Activated naive CD4-positive, alpha-beta T cell treated with anti-CD3 and anti-CD28 coated beads, Interleukin-2, amount 10 ng/mL, durations not matched to agents 7 days and 5 days (primary cell): Measurements from ENCODE around the gene PDYN.

Experiments used
- CTCF ChIA-PET: fragments of 350-600 bp; sonication (Branson Sonifier 250); formaldehyde crosslinking; loops from one replicate; lab custom pipeline; 2021; ENCODE audit warnings: antibody characterized with exemption; lab: Charles Lee
- DNase-seq: peaks from one replicate; pipeline ENCODE4 v3.0.0-alpha.2; 2020
- H3K27ac Mint-ChIP-seq: one replicate; pipeline ENCODE4 v1.8.0; 2021; ENCODE audit warnings: mild to moderate bottlenecking, moderate library complexity, mixed read lengths
- H3K27me3 Mint-ChIP-seq: one replicate; pipeline ENCODE4 v1.8.0; 2021; ENCODE audit warnings: mild to moderate bottlenecking, mixed read lengths
- H3K36me3 Mint-ChIP-seq: one replicate; pipeline ENCODE4 v1.8.0; 2021; ENCODE audit warnings: mixed read lengths
- H3K4me1 Mint-ChIP-seq: one replicate; pipeline ENCODE4 v1.8.0; 2021; ENCODE audit warnings: mixed read lengths
- H3K4me3 Mint-ChIP-seq: one replicate; pipeline ENCODE4 v1.8.0; 2021; ENCODE audit warnings: mild to moderate bottlenecking, moderate library complexity, mixed read lengths
- H3K9me3 Mint-ChIP-seq: one replicate; pipeline ENCODE4 v1.8.0; 2021; ENCODE audit warnings: mixed read lengths

The PDYN gene

DNA sequence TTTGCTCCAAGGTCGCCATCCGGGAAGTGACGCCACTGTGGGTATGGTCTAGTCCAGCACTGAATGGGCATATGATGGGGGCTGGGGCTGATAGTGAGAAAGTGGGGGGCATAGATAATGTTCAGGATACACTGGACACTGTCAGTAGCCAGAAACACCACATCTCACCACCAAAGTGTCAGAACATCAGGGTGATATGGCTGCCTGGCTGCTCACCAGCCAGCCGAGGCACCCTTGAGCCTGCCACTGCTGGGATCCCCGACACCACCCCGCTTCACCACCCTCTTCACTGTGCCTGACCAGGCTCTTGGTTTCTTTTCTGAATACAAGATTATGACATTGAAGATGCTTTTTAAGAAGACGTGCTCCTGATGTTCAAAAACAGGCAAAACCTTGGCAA, 51.8 kb downstream of the PDYN start:
- Mint-ChIP-seq H3K27me3 (peaks cover 45% of the 10 kb centered on the region), H3K27ac (no peak overlapping the region), H3K4me3 (no peak overlapping the region), H3K9me3 (no peaks in the 10 kb centered on the region), H3K36me3 (no peaks in the 10 kb centered on the region), H3K4me1 (peaks cover 3% of the 10 kb centered on the region)
- DNase-seq, result no peak
- CTCF ChIA-PET, result no interaction called here

DNA sequence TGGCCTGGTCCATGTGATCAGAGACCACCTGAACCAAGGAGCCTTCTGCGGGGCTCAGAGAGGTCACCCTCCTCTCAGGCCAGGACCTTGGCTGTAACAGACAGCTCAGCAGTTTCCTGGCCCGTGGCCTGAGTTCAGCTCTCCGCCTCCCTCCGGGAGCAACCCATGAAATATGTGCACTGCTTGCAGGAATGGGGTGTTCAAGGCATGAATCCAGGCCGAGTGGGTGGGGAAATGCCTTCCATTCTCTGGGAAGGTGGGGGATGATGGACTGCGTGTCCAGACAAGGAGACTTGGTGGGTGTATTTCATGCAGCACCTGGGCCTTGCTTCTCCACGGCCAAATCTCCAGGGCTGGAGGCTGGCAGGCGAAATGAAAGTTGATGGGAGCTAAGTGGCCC, 52.6 kb downstream of the PDYN start:
- CTCF ChIA-PET, result interaction anchor here (0.6 kb wide), 1 partner anchor 410 kb away, joined by 3 read pairs; no protein-coding TSS in a partner anchor
- H3K9me3 Mint-ChIP-seq, result no peaks in the 10 kb centered on the region
- no peak overlapping the region for H3K27ac Mint-ChIP-seq
- H3K27me3 Mint-ChIP-seq, result peaks cover 37% of the 10 kb centered on the region
- no peaks in the 10 kb centered on the region for H3K4me1 Mint-ChIP-seq
- H3K4me3 Mint-ChIP-seq, result no peak overlapping the region
- no peaks in the 10 kb centered on the region for H3K36me3 Mint-ChIP-seq
- no peak for DNase-seq

DNA sequence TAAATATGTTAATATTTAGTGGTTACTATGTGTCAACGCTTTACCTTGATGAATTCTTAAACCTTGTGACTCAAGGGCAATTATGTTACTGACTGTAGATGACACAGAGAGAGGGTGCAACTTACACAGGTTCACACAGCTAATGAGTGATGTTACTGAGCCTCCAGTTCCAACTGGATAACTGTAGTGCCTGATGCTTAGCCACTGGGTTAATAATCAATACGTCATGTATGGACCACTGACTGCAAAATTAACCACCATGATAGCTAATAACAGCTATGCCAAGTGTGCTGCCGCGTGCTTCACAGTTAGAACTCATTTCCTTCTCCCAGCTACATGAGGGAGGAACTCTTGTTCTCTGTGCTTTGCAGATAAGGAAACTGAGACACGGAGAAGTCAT, 53.3 kb downstream of the PDYN start:
- Mint-ChIP-seq H3K27me3 (peaks cover 31% of the 10 kb centered on the region), H3K9me3 (no peaks in the 10 kb centered on the region), H3K27ac (no peak overlapping the region), H3K4me1 (no peaks in the 10 kb centered on the region), H3K36me3 (no peaks in the 10 kb centered on the region), H3K4me3 (no peak overlapping the region)
- CTCF ChIA-PET, result no interaction called here
- DNase-seq, result no peak

DNA sequence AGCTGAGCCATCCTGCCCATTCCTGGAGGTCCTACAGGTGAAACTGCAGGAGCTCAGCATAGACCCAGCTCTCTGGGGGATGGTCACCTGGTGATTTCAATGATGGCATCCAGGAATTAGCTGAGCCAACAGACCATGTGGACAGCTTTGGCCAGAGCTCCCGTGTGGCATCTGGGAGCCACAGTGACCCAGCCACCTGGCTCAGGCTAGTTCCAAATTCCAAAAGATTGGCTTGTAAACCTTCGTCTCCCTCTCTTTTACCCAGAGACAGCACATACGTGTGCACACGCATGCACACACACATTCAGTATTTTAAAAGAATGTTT, 54.6 kb downstream of the PDYN start:
- H3K27me3 Mint-ChIP-seq, result peaks cover 18% of the 10 kb centered on the region
- no peaks in the 10 kb centered on the region for H3K9me3 Mint-ChIP-seq
- CTCF ChIA-PET, result no interaction called here
- no peak overlapping the region for H3K27ac Mint-ChIP-seq
- DNase-seq, result no peak
- no peak overlapping the region for H3K4me3 Mint-ChIP-seq
- H3K36me3 Mint-ChIP-seq, result no peaks in the 10 kb centered on the region
- no peaks in the 10 kb centered on the region for H3K4me1 Mint-ChIP-seq

DNA sequence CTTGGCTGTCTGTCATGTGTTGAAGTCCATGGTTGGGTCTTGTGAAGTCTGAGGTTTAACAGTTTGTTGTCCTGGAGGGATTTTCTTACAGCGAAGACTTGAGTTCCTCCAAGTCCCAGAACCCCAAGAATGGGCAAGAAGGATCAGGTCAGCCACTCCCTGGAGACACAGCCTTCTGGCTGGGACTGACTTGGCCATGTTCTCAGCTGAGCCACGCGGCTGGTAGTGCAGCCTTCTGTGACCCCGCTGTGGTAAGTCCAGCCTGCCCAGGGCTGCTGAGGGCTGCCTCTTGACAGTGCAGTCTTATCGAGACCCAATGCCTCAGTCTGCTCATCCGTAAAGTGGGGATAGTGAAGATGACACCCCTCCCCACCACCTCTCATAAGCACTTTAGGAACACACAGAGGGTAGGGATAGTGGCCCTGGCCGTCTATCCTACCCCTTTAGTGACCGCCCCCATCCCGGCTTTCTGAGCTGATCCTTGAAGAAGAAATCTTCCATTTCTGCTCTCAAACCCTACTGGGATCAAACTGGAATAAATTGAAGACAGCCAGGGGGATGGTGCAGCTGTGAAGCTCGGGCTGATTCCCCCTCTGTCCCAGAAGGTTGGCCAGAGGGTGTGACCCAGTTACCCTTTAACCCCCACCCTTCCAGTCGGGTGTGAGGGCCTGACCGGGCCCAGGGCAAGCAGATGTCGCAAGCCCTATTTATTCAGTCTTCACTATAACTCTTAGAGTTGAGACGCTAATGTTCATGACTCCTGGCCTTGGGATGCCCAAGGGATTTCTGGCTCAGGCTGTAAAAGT, 55.2 kb downstream of the PDYN start:
- CTCF ChIA-PET, result no interaction called here
- H3K4me3 Mint-ChIP-seq, result no peak overlapping the region
- no peaks in the 10 kb centered on the region for H3K4me1 Mint-ChIP-seq
- no peaks in the 10 kb centered on the region for H3K36me3 Mint-ChIP-seq
- no peaks in the 10 kb centered on the region for H3K9me3 Mint-ChIP-seq
- H3K27ac Mint-ChIP-seq, result no peak overlapping the region
- no peak for DNase-seq
- H3K27me3 Mint-ChIP-seq, result peaks cover 18% of the 10 kb centered on the region

DNA sequence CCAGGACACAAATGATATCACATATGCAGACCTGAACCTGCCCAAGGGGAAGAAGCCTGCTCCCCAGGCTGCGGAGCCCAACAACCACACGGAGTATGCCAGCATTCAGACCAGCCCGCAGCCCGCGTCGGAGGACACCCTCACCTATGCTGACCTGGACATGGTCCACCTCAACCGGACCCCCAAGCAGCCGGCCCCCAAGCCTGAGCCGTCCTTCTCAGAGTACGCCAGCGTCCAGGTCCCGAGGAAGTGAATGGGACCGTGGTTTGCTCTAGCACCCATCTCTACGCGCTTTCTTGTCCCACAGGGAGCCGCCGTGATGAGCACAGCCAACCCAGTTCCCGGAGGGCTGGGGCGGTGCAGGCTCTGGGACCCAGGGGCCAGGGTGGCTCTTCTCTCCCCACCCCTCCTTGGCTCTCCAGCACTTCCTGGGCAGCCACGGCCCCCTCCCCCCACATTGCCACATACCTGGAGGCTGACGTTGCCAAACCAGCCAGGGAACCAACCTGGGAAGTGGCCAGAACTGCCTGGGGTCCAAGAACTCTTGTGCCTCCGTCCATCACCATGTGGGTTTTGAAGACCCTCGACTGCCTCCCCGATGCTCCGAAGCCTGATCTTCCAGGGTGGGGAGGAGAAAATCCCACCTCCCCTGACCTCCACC, 56.4 kb downstream of the PDYN start:
- no peak overlapping the region for H3K4me3 Mint-ChIP-seq
- no peak for DNase-seq
- H3K27me3 Mint-ChIP-seq, result peaks cover 18% of the 10 kb centered on the region
- no peaks in the 10 kb centered on the region for H3K4me1 Mint-ChIP-seq
- CTCF ChIA-PET, result no interaction called here
- H3K9me3 Mint-ChIP-seq, result no peaks in the 10 kb centered on the region
- no peak overlapping the region for H3K27ac Mint-ChIP-seq
- H3K36me3 Mint-ChIP-seq, result no peaks in the 10 kb centered on the region

DNA sequence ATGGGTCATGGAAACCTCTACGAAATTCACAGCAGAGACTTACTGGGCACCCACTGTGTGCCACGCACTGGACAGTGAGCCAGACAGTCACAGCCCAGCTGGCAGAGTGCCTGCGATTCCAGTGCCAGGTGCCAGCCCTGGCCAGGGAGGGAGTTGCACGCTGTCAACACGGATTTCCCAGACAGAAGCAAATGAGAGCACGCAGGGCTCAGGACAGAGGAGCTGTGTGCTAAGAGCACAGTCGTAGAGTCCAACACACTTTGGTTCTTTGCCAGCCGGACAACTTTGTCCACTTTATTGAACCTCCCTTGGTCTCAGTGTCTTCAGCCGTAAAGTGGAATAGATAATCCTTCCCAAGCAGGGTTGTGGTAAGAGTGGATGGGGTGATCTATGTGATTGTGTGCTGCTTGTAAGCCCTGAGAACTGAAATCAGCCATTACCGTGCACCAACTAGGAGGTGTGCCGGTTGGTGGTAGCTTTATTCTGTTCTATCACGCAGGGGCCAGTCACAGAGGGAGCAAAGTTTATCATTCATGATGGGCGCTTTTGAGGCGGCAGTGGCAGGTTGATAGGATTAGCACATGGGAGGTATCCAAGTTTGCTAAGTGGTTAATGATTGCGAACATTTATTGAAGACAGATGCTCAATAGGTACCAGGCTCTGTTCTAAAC, 58.0 kb downstream of the PDYN start:
- Mint-ChIP-seq H3K4me3 (no peak overlapping the region), H3K27ac (no peak overlapping the region), H3K4me1 (no peaks in the 10 kb centered on the region), H3K9me3 (no peaks in the 10 kb centered on the region), H3K36me3 (no peaks in the 10 kb centered on the region), H3K27me3 (peaks cover 14% of the 10 kb centered on the region)
- CTCF ChIA-PET, result no interaction called here
- no peak for DNase-seq

DNA sequence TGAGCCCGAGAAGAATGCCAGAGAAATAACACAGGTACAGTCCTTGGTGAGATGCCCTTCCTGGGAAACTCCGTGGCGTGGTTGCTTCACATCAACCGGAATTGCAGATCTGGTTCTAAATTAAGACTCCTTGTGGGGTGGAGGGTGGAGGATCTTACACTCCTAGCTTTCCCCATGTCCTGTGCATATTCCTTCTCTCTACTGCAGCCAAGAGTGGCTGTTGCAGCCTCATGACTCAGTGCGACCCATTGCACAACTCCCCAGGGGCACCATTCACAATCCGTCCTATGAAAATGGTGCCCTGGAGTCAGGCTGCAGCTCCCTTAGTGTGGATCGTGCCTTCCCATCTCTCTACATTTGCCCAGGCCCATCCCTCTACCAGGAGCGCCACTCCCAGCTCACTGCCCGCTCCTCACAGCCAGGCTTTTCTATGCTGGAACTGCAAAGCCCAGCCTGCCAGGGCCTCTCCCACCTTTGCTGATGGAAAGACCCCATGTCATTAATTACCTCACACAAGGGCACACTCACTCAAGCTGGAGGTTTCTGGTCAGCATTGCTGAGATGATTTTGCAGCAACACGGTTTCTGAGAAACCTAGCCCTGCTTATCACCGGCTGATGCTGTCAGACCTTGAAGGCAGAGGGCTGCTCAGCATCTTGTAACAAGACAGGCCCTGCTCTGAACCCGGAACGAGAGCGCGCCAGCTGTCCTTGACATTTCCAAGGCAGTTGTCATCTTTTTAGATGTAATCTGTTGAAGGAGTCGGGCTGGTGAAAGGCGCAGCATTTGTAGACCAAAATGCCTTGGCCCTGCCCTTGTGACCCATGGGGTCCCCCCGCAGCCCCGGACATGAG, 58.9 kb downstream of the PDYN start:
- H3K4me3 Mint-ChIP-seq, result no peak overlapping the region
- CTCF ChIA-PET, result no interaction called here
- H3K36me3 Mint-ChIP-seq, result no peaks in the 10 kb centered on the region
- no peaks in the 10 kb centered on the region for H3K9me3 Mint-ChIP-seq
- H3K4me1 Mint-ChIP-seq, result no peaks in the 10 kb centered on the region
- H3K27me3 Mint-ChIP-seq, result peaks cover 14% of the 10 kb centered on the region
- H3K27ac Mint-ChIP-seq, result no peak overlapping the region
- no peak for DNase-seq

DNA sequence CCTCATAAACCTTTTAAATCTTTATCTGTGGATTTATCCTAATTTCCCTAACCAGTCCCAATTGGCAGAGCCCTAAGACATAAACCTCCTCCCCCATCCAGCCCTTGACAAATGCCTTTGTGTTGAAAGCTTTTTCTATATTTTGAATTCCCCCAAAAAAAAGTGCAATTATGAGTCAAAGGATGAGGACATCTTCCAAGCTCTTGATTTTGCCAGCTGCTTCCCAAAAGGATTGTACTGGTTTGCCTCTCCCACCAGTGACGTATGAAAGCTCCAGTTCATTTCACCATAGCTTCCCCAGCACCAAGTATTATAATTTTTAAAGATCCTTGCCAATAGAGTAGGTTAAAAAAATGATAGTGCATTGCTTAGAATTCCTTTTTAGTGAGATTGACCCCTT, 59.7 kb downstream of the PDYN start:
- H3K27me3 Mint-ChIP-seq, result peaks cover 18% of the 10 kb centered on the region
- no peak overlapping the region for H3K4me3 Mint-ChIP-seq
- no peaks in the 10 kb centered on the region for H3K4me1 Mint-ChIP-seq
- no peak for DNase-seq
- no peaks in the 10 kb centered on the region for H3K9me3 Mint-ChIP-seq
- H3K27ac Mint-ChIP-seq, result no peak overlapping the region
- no peaks in the 10 kb centered on the region for H3K36me3 Mint-ChIP-seq
- CTCF ChIA-PET, result no interaction called here

DNA sequence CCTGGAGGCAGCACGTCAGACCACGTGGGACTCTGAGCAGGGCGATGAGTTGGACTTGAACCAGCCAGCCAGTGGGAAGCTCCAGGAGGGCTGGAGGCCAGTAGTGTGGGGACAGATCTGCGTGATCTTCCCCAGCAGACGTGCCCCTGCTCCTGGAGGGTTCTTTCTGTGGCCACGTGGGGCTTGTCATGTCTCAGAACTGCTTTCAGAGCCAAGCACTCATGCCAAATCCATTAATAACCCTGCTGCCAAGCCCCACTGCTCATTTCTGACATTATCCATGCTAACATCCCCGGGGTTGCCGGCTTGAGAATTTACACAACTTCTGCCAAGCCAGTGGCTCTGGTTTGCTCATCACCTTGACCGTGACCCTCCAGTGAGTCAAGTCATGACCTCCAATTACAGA, 60.4 kb downstream of the PDYN start:
- Mint-ChIP-seq H3K9me3 (no peaks in the 10 kb centered on the region), H3K4me3 (no peak overlapping the region), H3K36me3 (no peaks in the 10 kb centered on the region), H3K27me3 (peaks cover 18% of the 10 kb centered on the region), H3K27ac (no peak overlapping the region), H3K4me1 (no peaks in the 10 kb centered on the region)
- CTCF ChIA-PET, result no interaction called here
- DNase-seq, result no peak

DNA sequence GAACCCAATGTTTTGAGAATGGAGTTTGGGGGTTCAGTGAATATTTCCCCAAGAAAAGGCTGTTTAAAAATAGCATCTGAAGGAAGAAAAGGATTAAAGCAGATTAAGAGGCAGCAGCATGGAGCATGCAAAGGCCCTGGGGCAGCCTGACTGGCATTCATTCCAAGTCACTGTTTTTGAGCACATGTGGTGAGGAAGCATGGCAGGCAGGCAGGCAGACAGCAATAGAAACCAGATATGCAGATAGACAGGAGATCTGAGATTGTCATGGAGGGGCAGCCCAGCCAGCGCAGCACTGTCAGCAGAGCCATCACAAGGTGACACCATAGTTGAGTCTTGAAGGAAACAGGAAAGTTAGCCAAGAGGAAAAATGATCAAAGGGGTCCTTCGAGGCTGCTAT, 60.9 kb downstream of the PDYN start:
- no peak for DNase-seq
- CTCF ChIA-PET, result no interaction called here
- no peak overlapping the region for H3K27ac Mint-ChIP-seq
- no peaks in the 10 kb centered on the region for H3K36me3 Mint-ChIP-seq
- no peaks in the 10 kb centered on the region for H3K9me3 Mint-ChIP-seq
- H3K4me3 Mint-ChIP-seq, result no peak overlapping the region
- H3K27me3 Mint-ChIP-seq, result peaks cover 18% of the 10 kb centered on the region
- no peaks in the 10 kb centered on the region for H3K4me1 Mint-ChIP-seq

DNA sequence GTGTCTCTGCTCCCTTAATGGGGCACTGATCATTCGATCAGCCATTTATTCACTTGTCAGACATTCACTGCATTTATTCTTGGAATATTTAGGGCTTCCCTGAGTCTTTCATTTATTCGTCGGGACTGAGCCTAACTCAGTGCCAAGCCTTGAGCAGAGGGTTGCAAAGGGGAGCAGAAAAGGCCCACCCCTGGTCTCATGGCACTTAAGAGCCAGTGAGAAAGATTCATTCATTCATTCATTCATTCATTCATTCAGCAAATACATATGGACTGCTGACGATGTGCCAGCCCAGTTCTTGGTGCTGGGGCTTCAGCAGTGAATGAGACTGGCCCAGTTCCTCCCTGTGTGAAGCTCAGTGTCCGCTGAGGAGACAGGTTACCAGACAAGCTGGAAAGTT, 62.0 kb downstream of the PDYN start:
- Mint-ChIP-seq H3K9me3 (no peaks in the 10 kb centered on the region), H3K4me1 (no peaks in the 10 kb centered on the region), H3K36me3 (no peaks in the 10 kb centered on the region), H3K27ac (no peak overlapping the region), H3K4me3 (no peak overlapping the region), H3K27me3 (peaks cover 18% of the 10 kb centered on the region)
- CTCF ChIA-PET, result no interaction called here
- DNase-seq, result no peak

DNA sequence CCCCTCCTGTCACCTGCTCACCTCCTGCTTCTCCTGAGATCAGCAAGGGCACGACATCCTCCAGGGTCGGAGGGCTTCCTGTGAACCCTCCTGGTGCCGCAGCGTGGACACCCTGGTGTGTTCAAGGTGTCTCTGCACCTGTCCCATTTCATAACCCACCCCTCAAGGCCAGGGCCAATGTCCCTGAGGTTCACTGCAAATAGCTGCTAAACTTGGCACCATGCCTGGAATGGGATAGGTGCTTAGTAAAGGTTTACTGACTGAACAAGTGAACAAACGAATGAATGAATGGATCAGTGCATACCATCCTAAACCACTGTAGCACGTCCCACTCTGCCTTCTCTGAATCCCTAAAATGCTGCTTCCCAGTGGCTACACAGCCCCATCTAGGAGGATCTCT, 63.7 kb downstream of the PDYN start:
- no peaks in the 10 kb centered on the region for H3K36me3 Mint-ChIP-seq
- DNase-seq, result no peak
- no peak overlapping the region for H3K4me3 Mint-ChIP-seq
- no peak overlapping the region for H3K27ac Mint-ChIP-seq
- H3K9me3 Mint-ChIP-seq, result no peaks in the 10 kb centered on the region
- no peaks in the 10 kb centered on the region for H3K4me1 Mint-ChIP-seq
- CTCF ChIA-PET, result no interaction called here
- peaks cover 18% of the 10 kb centered on the region for H3K27me3 Mint-ChIP-seq

DNA sequence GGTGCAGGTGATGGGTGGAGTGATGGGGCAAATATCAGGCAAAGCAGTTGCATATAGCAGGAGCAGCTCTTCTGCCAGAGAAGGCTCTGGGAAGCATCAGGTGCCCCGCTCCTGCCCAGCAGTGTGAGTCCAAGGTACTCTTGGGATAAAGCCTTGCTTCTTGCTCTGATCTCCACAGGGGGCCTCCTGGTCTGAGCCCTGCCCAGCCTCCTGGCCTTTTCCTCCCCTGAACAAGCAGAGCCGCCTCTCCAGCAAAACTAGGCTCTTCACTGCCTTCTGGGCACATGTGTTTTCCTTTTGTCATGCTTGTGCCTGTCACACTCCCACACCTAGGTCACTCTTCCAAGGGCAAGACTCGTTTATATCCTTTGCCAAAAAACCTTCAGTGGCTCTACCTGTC, 64.4 kb downstream of the PDYN start:
- Mint-ChIP-seq H3K27me3 (peaks cover 18% of the 10 kb centered on the region), H3K27ac (no peak overlapping the region), H3K4me3 (no peak overlapping the region), H3K9me3 (no peaks in the 10 kb centered on the region), H3K4me1 (no peaks in the 10 kb centered on the region), H3K36me3 (no peaks in the 10 kb centered on the region)
- CTCF ChIA-PET, result no interaction called here
- DNase-seq, result no peak
